Measurements from ENCODE around the gene CLDN20.

The CLDN20 gene

GRCh38 chr6:155274533-155274932 is 10.7 kb downstream of the CLDN20 start:
- TF ChIP-seq, protein P1, sequence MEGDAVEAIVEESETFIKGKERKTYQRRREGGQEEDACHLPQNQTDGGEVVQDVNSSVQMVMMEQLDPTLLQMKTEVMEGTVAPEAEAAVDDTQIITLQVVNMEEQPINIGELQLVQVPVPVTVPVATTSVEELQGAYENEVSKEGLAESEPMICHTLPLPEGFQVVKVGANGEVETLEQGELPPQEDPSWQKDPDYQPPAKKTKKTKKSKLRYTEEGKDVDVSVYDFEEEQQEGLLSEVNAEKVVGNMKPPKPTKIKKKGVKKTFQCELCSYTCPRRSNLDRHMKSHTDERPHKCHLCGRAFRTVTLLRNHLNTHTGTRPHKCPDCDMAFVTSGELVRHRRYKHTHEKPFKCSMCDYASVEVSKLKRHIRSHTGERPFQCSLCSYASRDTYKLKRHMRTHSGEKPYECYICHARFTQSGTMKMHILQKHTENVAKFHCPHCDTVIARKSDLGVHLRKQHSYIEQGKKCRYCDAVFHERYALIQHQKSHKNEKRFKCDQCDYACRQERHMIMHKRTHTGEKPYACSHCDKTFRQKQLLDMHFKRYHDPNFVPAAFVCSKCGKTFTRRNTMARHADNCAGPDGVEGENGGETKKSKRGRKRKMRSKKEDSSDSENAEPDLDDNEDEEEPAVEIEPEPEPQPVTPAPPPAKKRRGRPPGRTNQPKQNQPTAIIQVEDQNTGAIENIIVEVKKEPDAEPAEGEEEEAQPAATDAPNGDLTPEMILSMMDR (IDR thresholded peaks at IDR 0.05): no peak

GRCh38 chr6:155275808-155276480 is 12.1 kb downstream of the CLDN20 start:
- peak overlapping the region; percentile 22 to 62 for H3K27ac ChIP-seq
- intact Hi-C loops (cut with DNase I; ENCODE audit: low total_unique reads): no loop called here
- H3K36me3 ChIP-seq: peaks cover 0 to 11% (median 5%) of the 10 kb centered on the region in 3 donors
- no peaks in the 10 kb centered on the region for H3K9me3 ChIP-seq
- TF ChIP-seq, protein P1 (IDR thresholded peaks at IDR 0.05): no peak
- no peaks in the 10 kb centered on the region for H3K27me3 ChIP-seq
- H3K4me1 ChIP-seq: peaks cover 0 to 56% (median 28%) of the 10 kb centered on the region in 4 donors
- DNase-seq: no peak
- H3K4me3 ChIP-seq: no peak overlapping the region

More at GRCh38 chr6:155274533-155274932, 10.7 kb downstream of the CLDN20 start:
- intact Hi-C loops (cut with DNase I; ENCODE audit: low total_unique reads): no loop called here
- Histone ChIP-seq H3K4me1 (peaks cover 0 to 56% (median 28%) of the 10 kb centered on the region in 4 donors), H3K36me3 (peaks cover 0 to 3% (median 0%) of the 10 kb centered on the region in 3 donors), H3K27ac (peak overlapping the region; percentile 40 to 62), H3K4me3 (no peak overlapping the region), H3K27me3 (no peaks in the 10 kb centered on the region), H3K9me3 (no peaks in the 10 kb centered on the region)
- no peak for DNase-seq

- H3K27ac ChIP-seq: peak overlapping the region in 1 of 2 donors; percentile 62
- H3K4me1 ChIP-seq: peaks cover 0 to 54% (median 27%) of the 10 kb centered on the region in 4 donors
- no peak for DNase-seq
- intact Hi-C loops (cut with DNase I; ENCODE audit: low total_unique reads): no loop called here
- TF ChIP-seq, protein P1 (IDR thresholded peaks at IDR 0.05): no peak
- no peaks in the 10 kb centered on the region for H3K27me3 ChIP-seq
- peaks cover 0 to 11% (median 5%) of the 10 kb centered on the region in 3 donors for H3K36me3 ChIP-seq
- no peaks in the 10 kb centered on the region for H3K9me3 ChIP-seq
- H3K4me3 ChIP-seq: no peak overlapping the region
Observed at GRCh38 chr6:155276638-155277037, 12.8 kb downstream of the CLDN20 start.

GRCh38 chr6:155278319-155279049 is 14.7 kb downstream of the CLDN20 start:
- no peak for DNase-seq
- H3K36me3 ChIP-seq: peaks cover 0 to 19% (median 5%) of the 10 kb centered on the region in 3 donors
- peaks cover 0 to 36% (median 13%) of the 10 kb centered on the region in 4 donors for H3K4me1 ChIP-seq
- no peak overlapping the region for H3K27ac ChIP-seq
- no peaks in the 10 kb centered on the region for H3K9me3 ChIP-seq
- intact Hi-C loops (cut with DNase I; ENCODE audit: low total_unique reads): no loop called here
- H3K4me3 ChIP-seq: no peak overlapping the region
- no peaks in the 10 kb centered on the region for H3K27me3 ChIP-seq
- TF ChIP-seq, protein P1 (IDR thresholded peaks at IDR 0.05): no peak

- Histone ChIP-seq H3K27ac (no peak overlapping the region), H3K9me3 (no peaks in the 10 kb centered on the region), H3K4me3 (no peak overlapping the region), H3K27me3 (no peaks in the 10 kb centered on the region), H3K36me3 (peaks cover 15 to 40% (median 21%) of the 10 kb centered on the region in 3 donors), H3K4me1 (no peaks in the 10 kb centered on the region)
- DNase-seq: no peak
- TF ChIP-seq, protein P1 (IDR thresholded peaks at IDR 0.05): no peak
- intact Hi-C loops (cut with DNase I; ENCODE audit: low total_unique reads): no loop called here
Observed at GRCh38 chr6:155284775-155285174, 21.0 kb downstream of the CLDN20 start.

All from tibial artery (tissue), 4 donors.